ENCODE measurements around the gene GSG1L. TPM values are rescaled to one million over a fixed set of nuclear protein-coding genes. Genes with fewer than 3 reads are reported as not detected.

GSG1L gene
- total and polyA plus RNA-seq, 2 experiments from 2014 or later, result not detected

DNA sequence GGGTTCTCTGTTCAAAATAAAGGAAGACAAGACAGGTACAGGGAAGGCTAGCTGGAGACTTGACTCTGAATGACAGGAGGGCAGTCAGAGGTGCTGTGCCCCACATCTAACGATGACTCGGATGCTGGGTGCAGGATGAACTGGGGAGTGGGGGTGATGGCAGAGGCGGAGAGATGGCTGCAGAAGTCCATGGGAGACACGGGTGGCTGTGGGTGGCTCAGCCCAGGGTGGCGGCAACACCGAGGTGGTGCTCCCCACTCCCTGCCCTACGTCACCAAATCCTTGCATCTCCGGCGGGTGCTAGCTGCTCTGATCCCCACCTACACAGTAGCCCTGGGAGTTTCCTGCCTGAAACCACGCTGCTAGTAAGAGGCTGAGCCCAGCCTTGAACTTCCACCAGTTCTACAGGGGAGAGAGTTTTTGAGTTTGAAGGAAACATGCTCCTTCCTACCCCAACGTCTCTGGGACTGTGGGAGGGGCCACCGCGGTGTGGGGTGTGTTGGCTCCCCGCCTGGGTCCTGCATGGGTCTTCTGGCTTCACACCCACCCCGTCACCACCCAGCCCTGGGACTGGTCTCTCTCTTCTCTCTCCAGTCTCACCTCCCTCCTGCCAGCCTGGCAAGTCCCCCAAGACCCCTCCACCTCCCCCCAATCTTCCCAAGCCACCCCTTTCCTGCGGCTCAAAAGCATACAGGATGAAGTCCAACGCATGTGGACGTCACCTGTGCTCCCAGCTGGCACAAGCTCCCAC lies 4.5 kb downstream of the GSG1L start:
- Histone ChIP-seq H3K9me3 (ENCODE audit: low read depth) (no peaks in the 10 kb centered on the region), H3K9me2 (replicated peaks; ENCODE audit: insufficient read depth) (no peaks in the 10 kb centered on the region), H3K4me3 (no peak overlapping the region), H3K79me2 (no peaks in the 10 kb centered on the region), H2AFZ (no peak overlapping the region), H3K4me1 (ENCODE audit: insufficient read depth) (no peaks in the 10 kb centered on the region), H3K4me2 (no peak overlapping the region), H3K27ac (no peak overlapping the region), H3K36me3 (replicated peaks; ENCODE audit: insufficient read depth, low read depth) (no peaks in the 10 kb centered on the region), H3K27me3 (peaks cover 46% of the 10 kb centered on the region), H4K20me1 (ENCODE audit: insufficient read depth, poor library complexity, severe bottlenecking) (no peaks in the 10 kb centered on the region)
- TF ChIP-seq EZH2 (IDR thresholded peaks at IDR 0.05; ENCODE audit: borderline replicate concordance), result no peak
- TF ChIP-seq EZH2phosphoT487 (IDR thresholded peaks at IDR 0.05; ENCODE audit: low read depth, severe bottlenecking, unreplicated experiment), result no peak
- TF ChIP-seq, protein P1, sequence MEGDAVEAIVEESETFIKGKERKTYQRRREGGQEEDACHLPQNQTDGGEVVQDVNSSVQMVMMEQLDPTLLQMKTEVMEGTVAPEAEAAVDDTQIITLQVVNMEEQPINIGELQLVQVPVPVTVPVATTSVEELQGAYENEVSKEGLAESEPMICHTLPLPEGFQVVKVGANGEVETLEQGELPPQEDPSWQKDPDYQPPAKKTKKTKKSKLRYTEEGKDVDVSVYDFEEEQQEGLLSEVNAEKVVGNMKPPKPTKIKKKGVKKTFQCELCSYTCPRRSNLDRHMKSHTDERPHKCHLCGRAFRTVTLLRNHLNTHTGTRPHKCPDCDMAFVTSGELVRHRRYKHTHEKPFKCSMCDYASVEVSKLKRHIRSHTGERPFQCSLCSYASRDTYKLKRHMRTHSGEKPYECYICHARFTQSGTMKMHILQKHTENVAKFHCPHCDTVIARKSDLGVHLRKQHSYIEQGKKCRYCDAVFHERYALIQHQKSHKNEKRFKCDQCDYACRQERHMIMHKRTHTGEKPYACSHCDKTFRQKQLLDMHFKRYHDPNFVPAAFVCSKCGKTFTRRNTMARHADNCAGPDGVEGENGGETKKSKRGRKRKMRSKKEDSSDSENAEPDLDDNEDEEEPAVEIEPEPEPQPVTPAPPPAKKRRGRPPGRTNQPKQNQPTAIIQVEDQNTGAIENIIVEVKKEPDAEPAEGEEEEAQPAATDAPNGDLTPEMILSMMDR (IDR thresholded peaks at IDR 0.05; ENCODE audit: poor library complexity), result no peak
- DNase-seq (ENCODE audit: low spot score), result no peak
- WGBS (ENCODE audit: low lambda C conversion rate, missing lambda C conversion rate), result 79% methylated on average over 18 of the region's 18 CpGs

DNA sequence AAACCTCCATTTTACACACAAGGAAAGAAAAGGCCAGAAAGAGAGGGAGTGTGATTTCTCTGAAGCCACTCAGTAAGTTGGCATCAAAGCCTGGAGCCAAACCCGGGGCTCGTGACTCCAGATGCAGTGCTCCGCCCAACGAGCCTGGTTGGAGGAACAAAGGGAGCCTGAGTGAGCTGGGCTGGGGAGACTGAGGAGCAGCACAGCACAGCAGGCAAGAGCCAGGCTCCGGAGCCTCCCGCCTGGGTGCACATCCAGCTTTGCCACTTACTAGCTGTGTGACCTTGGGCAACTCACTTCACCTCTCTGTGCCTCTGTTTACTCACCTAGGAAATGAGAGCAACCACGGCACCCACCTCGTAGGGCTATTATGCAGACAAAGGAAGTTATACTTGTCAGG lies 5.6 kb downstream of the GSG1L start:
- TF ChIP-seq, protein P1 (IDR thresholded peaks at IDR 0.05; ENCODE audit: poor library complexity), result no peak
- TF ChIP-seq EZH2 (IDR thresholded peaks at IDR 0.05; ENCODE audit: borderline replicate concordance) (no peak), EZH2phosphoT487 (IDR thresholded peaks at IDR 0.05; ENCODE audit: low read depth, severe bottlenecking, unreplicated experiment) (no peak)

DNA sequence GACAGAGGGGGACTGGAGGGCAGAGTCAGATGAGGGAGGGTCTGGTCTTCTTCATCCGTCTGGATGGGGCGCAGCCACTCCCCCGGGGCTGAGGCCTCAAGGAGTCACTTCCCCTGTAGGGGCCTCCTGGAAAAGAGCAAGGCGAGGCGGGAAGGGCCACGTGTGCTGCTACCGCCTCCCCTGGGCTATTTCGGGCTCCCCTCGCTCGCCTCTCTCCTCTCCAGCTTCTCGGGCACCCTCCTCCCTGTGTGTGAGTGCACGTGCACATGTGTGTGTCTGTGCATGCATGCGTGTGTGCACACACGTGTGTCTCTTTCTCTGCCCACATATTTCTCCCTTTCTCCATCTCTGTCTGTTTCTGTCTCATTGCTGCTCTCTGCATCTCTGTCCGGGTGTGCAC lies 10.1 kb downstream of the GSG1L start:
- 61% methylated on average over 15 of the region's 15 CpGs for WGBS (ENCODE audit: low lambda C conversion rate, missing lambda C conversion rate)
- Histone ChIP-seq H2AFZ (no peak overlapping the region), H3K4me2 (no peak overlapping the region), H3K4me3 (no peak overlapping the region), H3K9me2 (replicated peaks; ENCODE audit: insufficient read depth) (no peaks in the 10 kb centered on the region), H3K27me3 (no peaks in the 10 kb centered on the region), H3K4me1 (ENCODE audit: insufficient read depth) (no peaks in the 10 kb centered on the region), H3K9me3 (ENCODE audit: low read depth) (no peaks in the 10 kb centered on the region), H3K27ac (no peak overlapping the region), H4K20me1 (ENCODE audit: insufficient read depth, poor library complexity, severe bottlenecking) (no peaks in the 10 kb centered on the region), H3K79me2 (no peaks in the 10 kb centered on the region), H3K36me3 (replicated peaks; ENCODE audit: insufficient read depth, low read depth) (no peaks in the 10 kb centered on the region)
- TF ChIP-seq EZH2phosphoT487 (IDR thresholded peaks at IDR 0.05; ENCODE audit: low read depth, severe bottlenecking, unreplicated experiment) (no peak), EZH2 (IDR thresholded peaks at IDR 0.05; ENCODE audit: borderline replicate concordance) (no peak)
- TF ChIP-seq, protein P1 (IDR thresholded peaks at IDR 0.05; ENCODE audit: poor library complexity), result no peak
- no peak for DNase-seq (ENCODE audit: low spot score)

More for the DNA sequence above, 5.6 kb downstream of the GSG1L start:
- H4K20me1 ChIP-seq (ENCODE audit: insufficient read depth, poor library complexity, severe bottlenecking), result no peaks in the 10 kb centered on the region
- H3K9me3 ChIP-seq (ENCODE audit: low read depth), result no peaks in the 10 kb centered on the region
- no peak overlapping the region for H3K27ac ChIP-seq
- H2AFZ ChIP-seq, result no peak overlapping the region
- H3K4me1 ChIP-seq (ENCODE audit: insufficient read depth), result no peaks in the 10 kb centered on the region
- H3K9me2 ChIP-seq (replicated peaks; ENCODE audit: insufficient read depth), result no peaks in the 10 kb centered on the region
- 88% methylated on average over 8 of the region's 8 CpGs for WGBS (ENCODE audit: low lambda C conversion rate, missing lambda C conversion rate)
- H3K4me3 ChIP-seq, result no peak overlapping the region
- no peak overlapping the region for H3K4me2 ChIP-seq
- no peaks in the 10 kb centered on the region for H3K36me3 ChIP-seq (replicated peaks; ENCODE audit: insufficient read depth, low read depth)
- DNase-seq (ENCODE audit: low spot score), result no peak
- peaks cover 41% of the 10 kb centered on the region for H3K27me3 ChIP-seq
- H3K79me2 ChIP-seq, result no peaks in the 10 kb centered on the region
